ENCODE measurements around the gene NUMB. TPM values are rescaled to one million over a fixed set of nuclear protein-coding genes. Genes with fewer than 3 reads are reported as not detected.

Gene NUMB
- total and polyA plus RNA-seq, 2 of the 13 experiments (the other 11 are each of a cell fraction or from before 2014, with no cell fraction given), result 20.3 to 71.1 TPM

DNA sequence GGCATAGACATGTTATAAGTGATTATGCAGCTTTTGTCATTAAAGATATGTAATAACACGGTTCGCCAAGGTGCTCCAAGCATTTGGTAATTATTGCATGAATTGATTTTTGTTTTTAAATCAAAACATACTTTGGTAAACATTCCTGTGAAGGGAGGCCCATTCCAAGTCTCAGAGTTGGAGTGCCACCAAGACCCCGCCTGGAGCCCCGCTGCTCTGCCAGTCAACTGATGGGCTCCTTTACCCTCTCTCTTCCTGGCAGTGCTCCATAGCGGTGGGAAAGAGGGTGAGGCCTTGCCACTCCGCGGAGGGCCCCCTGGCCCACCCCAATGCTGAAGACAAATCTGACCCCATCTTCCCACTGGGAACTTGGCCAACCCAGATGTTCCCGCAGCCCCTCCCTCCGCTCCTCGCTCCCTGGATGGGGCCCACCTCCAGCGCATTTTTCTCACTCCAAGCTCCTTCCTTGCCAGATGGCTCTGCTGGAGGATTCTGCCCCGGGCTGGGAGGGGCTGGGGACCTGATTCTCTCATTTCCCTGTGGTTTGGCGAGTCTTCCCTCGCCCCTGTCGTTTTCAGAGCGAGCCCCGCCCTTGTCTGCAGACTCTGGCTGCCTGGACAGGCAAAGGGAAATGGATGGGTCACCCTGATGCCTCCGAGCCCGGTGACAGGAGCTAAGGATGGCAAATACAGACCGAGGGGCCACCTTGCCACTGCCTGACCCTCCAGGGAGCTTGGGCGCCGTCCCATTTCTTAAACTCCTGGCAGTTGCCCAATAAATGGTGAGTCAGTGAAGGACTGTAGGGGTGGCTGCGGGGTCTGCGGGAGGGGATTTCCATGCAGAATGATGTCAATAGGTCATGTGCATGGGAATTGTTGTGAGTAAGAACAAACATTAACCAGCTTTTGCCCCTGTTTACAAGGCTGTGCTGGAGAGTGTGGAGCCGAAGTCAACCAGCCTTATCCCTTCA is 230.2 kb downstream of the NUMB start (continued):
- TF ChIP-seq, protein P1, sequence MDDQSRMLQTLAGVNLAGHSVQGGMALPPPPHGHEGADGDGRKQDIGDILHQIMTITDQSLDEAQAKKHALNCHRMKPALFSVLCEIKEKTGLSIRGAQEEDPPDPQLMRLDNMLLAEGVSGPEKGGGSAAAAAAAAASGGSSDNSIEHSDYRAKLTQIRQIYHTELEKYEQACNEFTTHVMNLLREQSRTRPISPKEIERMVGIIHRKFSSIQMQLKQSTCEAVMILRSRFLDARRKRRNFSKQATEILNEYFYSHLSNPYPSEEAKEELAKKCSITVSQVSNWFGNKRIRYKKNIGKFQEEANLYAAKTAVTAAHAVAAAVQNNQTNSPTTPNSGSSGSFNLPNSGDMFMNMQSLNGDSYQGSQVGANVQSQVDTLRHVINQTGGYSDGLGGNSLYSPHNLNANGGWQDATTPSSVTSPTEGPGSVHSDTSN (CRISPR knock-in tag; IDR thresholded peaks at IDR 0.05; ENCODE audit: borderline replicate concordance), result no peak
- no peak for TF ChIP-seq SOX6 (IDR thresholded peaks at IDR 0.05)
- peak; percentile 23; the same call in 1 of the 2 replicates for TF ChIP-seq SOX6 (CRISPR knock-in tag; IDR thresholded peaks at IDR 0.05)
- TF ChIP-seq EP300 (IDR thresholded peaks at IDR 0.05; ENCODE audit: low read depth in 2 of 2, low read length in 2 of 2), result peak in 1 of 2 experiments; percentile 9; a peak in 1 of 4 replicates
- TF ChIP-seq EP300 (CRISPR knock-in tag; IDR thresholded peaks at IDR 0.05; ENCODE audit: borderline replicate concordance), result no peak
- TF ChIP-seq XRCC5 (optimal IDR thresholded peaks at IDR 0.05; ENCODE audit: low read length), result no peak
- TF ChIP-seq, protein P2, sequence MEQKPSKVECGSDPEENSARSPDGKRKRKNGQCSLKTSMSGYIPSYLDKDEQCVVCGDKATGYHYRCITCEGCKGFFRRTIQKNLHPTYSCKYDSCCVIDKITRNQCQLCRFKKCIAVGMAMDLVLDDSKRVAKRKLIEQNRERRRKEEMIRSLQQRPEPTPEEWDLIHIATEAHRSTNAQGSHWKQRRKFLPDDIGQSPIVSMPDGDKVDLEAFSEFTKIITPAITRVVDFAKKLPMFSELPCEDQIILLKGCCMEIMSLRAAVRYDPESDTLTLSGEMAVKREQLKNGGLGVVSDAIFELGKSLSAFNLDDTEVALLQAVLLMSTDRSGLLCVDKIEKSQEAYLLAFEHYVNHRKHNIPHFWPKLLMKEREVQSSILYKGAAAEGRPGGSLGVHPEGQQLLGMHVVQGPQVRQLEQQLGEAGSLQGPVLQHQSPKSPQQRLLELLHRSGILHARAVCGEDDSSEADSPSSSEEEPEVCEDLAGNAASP (CRISPR knock-in tag; IDR thresholded peaks at IDR 0.05; ENCODE audit: borderline replicate concordance), result no peak
- TF ChIP-seq SP2 (CRISPR knock-in tag; IDR thresholded peaks at IDR 0.05), result no peak
- TF ChIP-seq KLF11 (CRISPR knock-in tag; IDR thresholded peaks at IDR 0.05), result no peak
- TF ChIP-seq ESRRA (CRISPR knock-in tag; IDR thresholded peaks at IDR 0.05; ENCODE audit: low read depth), result no peak
- TF ChIP-seq ATRX (CRISPR knock-in tag; IDR thresholded peaks at IDR 0.05; ENCODE audit: borderline replicate concordance), result no peak
- TF ChIP-seq, protein P3, sequence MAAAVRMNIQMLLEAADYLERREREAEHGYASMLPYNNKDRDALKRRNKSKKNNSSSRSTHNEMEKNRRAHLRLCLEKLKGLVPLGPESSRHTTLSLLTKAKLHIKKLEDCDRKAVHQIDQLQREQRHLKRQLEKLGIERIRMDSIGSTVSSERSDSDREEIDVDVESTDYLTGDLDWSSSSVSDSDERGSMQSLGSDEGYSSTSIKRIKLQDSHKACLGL (CRISPR knock-in tag; IDR thresholded peaks at IDR 0.05), result no peak
- no peak for TF ChIP-seq ARID2 (CRISPR knock-in tag; IDR thresholded peaks at IDR 0.05; ENCODE audit: borderline replicate concordance)
- TF ChIP-seq CEBPB (IDR thresholded peaks at IDR 0.05; ENCODE audit: borderline replicate concordance, low read depth, low read length), result peak; percentile 31; the same call in 1 of the 2 replicates
- no peak for TF ChIP-seq HNRNPLL (IDR thresholded peaks at IDR 0.05; ENCODE audit: low read depth, low read length, poor library complexity, severe bottlenecking)
- no peak for TF ChIP-seq ATF7-NPFF (CRISPR knock-in tag; IDR thresholded peaks at IDR 0.05; ENCODE audit: low read depth)
- TF ChIP-seq MTF2 (CRISPR knock-in tag; IDR thresholded peaks at IDR 0.05; ENCODE audit: borderline replicate concordance), result no peak
- TF ChIP-seq, protein P4, sequence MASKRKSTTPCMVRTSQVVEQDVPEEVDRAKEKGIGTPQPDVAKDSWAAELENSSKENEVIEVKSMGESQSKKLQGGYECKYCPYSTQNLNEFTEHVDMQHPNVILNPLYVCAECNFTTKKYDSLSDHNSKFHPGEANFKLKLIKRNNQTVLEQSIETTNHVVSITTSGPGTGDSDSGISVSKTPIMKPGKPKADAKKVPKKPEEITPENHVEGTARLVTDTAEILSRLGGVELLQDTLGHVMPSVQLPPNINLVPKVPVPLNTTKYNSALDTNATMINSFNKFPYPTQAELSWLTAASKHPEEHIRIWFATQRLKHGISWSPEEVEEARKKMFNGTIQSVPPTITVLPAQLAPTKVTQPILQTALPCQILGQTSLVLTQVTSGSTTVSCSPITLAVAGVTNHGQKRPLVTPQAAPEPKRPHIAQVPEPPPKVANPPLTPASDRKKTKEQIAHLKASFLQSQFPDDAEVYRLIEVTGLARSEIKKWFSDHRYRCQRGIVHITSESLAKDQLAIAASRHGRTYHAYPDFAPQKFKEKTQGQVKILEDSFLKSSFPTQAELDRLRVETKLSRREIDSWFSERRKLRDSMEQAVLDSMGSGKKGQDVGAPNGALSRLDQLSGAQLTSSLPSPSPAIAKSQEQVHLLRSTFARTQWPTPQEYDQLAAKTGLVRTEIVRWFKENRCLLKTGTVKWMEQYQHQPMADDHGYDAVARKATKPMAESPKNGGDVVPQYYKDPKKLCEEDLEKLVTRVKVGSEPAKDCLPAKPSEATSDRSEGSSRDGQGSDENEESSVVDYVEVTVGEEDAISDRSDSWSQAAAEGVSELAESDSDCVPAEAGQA (IDR thresholded peaks at IDR 0.05; ENCODE audit: low read depth), result no peak
- TF ChIP-seq, protein P4 (CRISPR knock-in tag; IDR thresholded peaks at IDR 0.05; ENCODE audit: borderline replicate concordance), result no peak
